Vagina (tissue), 2 donors: ENCODE data around the gene ZFP2. TPM values are rescaled to one million over a fixed set of nuclear protein-coding genes. Genes with fewer than 3 reads are reported as not detected.
"Not testable (repeated sequence)": the region's sequence is repeated elsewhere in the genome, so short reads cannot be mapped to it uniquely, and the experiment has no call there.

ENCODE experiments used
- DNase-seq, 2 donors: peaks; one replicate each; pipeline ENCODE4 v3.0.0-alpha.2; 2017; ENCODE audit errors: extremely low spot score in 2 of 2
- H3K27ac ChIP-seq: fragments of 200-600 bp; sonication (generic); one replicate; pipeline ENCODE4 v1.5.1; 2019
- H3K27me3 ChIP-seq: fragments of 200-600 bp; sonication (generic); one replicate; pipeline ENCODE4 v1.5.1; 2019
- H3K36me3 ChIP-seq, 2 donors: fragments of 200-600 bp; sonication (generic); one replicate each; pipeline ENCODE4 v1.5.1; 2017 to 2019
- H3K4me1 ChIP-seq: fragments of 200-600 bp; sonication (generic); one replicate; pipeline ENCODE4 v1.5.1; 2019
- H3K4me3 ChIP-seq, 2 donors: fragments of 200-600 bp; sonication (generic); 1 replicate in 1 of 2; 2 replicates in 1 of 2; pipeline ENCODE4 v1.5.1; 2016 to 2019
- H3K9me3 ChIP-seq: fragments of 200-600 bp; sonication (generic); one replicate; pipeline ENCODE4 v1.5.1; 2019
- POLR2A ChIP-seq, 2 donors: fragments of 450-650 bp; IDR thresholded peaks; one replicate each; pipeline ENCODE4 v1.6.1; 2017; ENCODE audit warnings: antibody characterized with exemption in 2 of 2, mild to moderate bottlenecking in 2 of 2, moderate library complexity in 2 of 2
- POLR2AphosphoS5 ChIP-seq, 2 donors: sonication (generic); formaldehyde crosslinking; IDR thresholded peaks; one replicate each; pipeline ENCODE4 v1.9.0; 2017; ENCODE audit warnings: antibody characterized with exemption in 2 of 2, mild to moderate bottlenecking in 2 of 2, low read depth in 1 of 2; ENCODE audit not compliant: insufficient read depth in 1 of 2
- intact Hi-C: fragments of 100-400 bp; cut with DNase I; formaldehyde crosslinking; loops from one replicate; pipeline ENCODE4 v1.15.1; 2023
- total RNA-seq: library from RNA; depleted of rRNA; stranded (reverse); fragments of >200 nt; gene quantifications from one replicate; pipeline ENCODE4 v1.2.3, GENCODE V29; 2016
- TF ChIP-seq, protein P1 (sequence below), 3 experiments: fragments of 450-650 bp in 2 of 3; fragments of 200-600 bp in 1 of 3; sonication (generic) in 1 of 3; IDR thresholded peaks; one replicate each; pipeline ENCODE4 v1.5.1; 2017 to 2019; ENCODE audit warnings: antibody characterized with exemption in 3 of 3, mild to moderate bottlenecking in 2 of 3, moderate library complexity in 2 of 3

Gene ZFP2
- total RNA-seq, 1 donor from 2014 or later: 2.2 TPM

DNA sequence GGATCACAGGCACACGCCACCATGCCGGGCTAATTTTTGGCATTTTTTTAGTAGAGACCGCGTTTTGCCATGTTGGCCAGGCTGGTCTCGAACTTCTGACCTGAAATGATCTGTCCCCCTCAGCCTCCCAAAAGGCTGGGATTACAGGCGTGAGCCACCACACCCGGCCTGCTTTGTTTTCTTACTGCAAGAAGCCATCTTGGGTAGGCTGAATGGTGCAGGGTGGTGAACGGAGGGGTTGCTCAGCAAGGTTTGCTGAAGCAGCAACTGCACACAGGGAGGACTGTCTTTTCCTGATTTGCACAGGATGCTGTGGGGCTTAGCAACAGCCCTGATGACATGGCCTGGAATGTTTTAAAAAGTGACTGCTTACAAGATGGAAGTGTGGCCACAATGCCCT, 25.3 kb upstream of the ZFP2 start:
- Histone ChIP-seq H3K36me3 (peaks cover 0 to 90% of the 10 kb centered on the region in 2 donors), H3K4me3 (no peak overlapping the region), H3K27me3 (no peaks in the 10 kb centered on the region), H3K4me1 (no peaks in the 10 kb centered on the region), H3K9me3 (peaks cover 10% of the 10 kb centered on the region), H3K27ac (no peak overlapping the region)
- no peak for TF ChIP-seq POLR2A (IDR thresholded peaks at IDR 0.05)
- TF ChIP-seq, protein P1, sequence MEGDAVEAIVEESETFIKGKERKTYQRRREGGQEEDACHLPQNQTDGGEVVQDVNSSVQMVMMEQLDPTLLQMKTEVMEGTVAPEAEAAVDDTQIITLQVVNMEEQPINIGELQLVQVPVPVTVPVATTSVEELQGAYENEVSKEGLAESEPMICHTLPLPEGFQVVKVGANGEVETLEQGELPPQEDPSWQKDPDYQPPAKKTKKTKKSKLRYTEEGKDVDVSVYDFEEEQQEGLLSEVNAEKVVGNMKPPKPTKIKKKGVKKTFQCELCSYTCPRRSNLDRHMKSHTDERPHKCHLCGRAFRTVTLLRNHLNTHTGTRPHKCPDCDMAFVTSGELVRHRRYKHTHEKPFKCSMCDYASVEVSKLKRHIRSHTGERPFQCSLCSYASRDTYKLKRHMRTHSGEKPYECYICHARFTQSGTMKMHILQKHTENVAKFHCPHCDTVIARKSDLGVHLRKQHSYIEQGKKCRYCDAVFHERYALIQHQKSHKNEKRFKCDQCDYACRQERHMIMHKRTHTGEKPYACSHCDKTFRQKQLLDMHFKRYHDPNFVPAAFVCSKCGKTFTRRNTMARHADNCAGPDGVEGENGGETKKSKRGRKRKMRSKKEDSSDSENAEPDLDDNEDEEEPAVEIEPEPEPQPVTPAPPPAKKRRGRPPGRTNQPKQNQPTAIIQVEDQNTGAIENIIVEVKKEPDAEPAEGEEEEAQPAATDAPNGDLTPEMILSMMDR (IDR thresholded peaks at IDR 0.05): no peak
- DNase-seq: no peak
- intact Hi-C loops: no loop called here

DNA sequence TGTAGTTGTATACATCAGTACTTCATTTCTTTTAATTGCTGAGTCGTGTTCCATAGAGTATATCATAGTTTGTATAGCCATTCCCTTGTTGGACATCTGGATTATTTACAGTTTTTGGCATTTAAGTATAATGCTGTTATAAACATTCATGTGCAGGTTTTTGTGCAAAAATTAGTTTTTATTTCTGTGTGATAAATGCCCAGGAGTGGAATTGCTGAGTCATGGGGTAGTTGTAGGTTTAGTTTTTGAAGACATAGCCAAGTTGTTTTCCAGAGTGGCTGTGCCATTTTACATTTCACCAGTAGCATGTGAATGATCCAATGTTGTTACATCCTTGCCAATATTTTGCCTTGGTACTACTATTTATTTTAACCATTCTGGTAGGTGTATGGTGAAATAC, 23.4 kb upstream of the ZFP2 start:
- DNase-seq: no peak
- intact Hi-C loops: no loop called here
- H3K4me3 ChIP-seq: no peak overlapping the region
- H3K4me1 ChIP-seq: no peaks in the 10 kb centered on the region
- TF ChIP-seq, protein P1 (IDR thresholded peaks at IDR 0.05): no peak
- no peak for TF ChIP-seq POLR2AphosphoS5 (IDR thresholded peaks at IDR 0.05; ENCODE audit: insufficient read depth in 1 of 2, low read depth in 1 of 2)
- no peak for TF ChIP-seq POLR2A (IDR thresholded peaks at IDR 0.05)
- H3K9me3 ChIP-seq: peaks cover 20% of the 10 kb centered on the region
- no peaks in the 10 kb centered on the region for H3K27me3 ChIP-seq
- no peak overlapping the region for H3K27ac ChIP-seq
- H3K36me3 ChIP-seq: peaks cover 0 to 90% of the 10 kb centered on the region in 2 donors

DNA sequence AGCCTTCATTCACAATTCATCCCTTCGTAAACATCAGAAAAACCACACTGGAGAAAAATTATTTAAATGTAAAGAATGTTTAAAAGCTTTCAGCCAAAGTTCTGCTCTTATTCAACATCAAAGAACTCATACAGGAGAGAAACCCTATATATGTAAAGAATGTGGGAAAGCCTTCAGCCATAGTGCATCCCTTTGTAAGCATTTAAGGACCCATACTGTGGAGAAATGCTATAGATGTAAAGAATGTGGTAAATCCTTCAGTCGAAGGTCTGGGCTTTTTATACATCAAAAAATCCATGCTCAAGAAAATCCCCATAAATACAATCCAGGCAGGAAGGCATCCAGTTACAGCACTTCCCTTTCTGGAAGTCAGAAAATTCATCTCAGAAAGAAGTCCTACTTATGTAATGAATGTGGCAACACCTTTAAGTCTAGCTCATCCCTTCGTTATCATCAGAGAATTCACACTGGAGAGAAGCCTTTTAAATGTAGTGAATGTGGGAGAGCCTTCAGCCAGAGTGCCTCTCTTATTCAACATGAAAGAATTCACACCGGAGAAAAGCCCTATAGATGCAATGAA, 12.5 kb upstream of the ZFP2 start:
- intact Hi-C loops, H3K27me3 ChIP-seq, H3K27ac ChIP-seq, H3K4me1 ChIP-seq, DNase-seq, H3K4me3 ChIP-seq: not testable (repeated sequence)
- Histone ChIP-seq H3K9me3 (peaks cover 62% of the 10 kb centered on the region), H3K36me3 (peaks cover 5 to 95% of the 10 kb centered on the region in 2 donors)

DNA sequence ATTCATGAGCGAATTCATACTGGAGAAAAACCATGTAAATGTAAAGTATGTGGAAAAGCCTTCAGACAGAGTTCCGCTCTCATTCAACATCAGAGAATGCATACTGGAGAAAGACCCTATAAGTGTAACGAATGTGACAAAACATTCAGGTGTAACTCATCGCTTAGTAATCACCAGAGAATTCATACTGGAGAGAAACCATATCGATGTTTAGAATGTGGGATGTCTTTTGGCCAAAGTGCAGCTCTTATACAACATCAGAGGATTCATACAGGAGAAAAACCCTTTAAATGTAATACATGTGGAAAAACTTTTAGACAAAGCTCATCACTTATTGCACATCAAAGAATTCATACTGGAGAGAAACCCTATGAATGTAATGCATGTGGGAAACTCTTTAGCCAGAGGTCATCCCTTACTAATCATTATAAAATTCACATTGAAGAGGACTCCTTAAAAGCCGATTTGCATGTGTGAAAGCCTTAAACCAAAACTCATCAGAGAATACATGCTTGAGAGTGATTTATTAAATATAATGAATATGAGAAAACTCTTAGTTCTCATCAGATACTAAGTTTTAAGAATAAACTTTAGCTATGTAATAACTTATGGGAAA, 11.8 kb upstream of the ZFP2 start:
- no peak for DNase-seq
- H3K9me3 ChIP-seq: peaks cover 58% of the 10 kb centered on the region
- H3K27me3 ChIP-seq: no peaks in the 10 kb centered on the region
- no peaks in the 10 kb centered on the region for H3K4me1 ChIP-seq
- no peak overlapping the region for H3K4me3 ChIP-seq
- intact Hi-C loops: no loop called here
- no peak overlapping the region for H3K27ac ChIP-seq
- no peak for TF ChIP-seq POLR2A (IDR thresholded peaks at IDR 0.05)
- no peak for TF ChIP-seq POLR2AphosphoS5 (IDR thresholded peaks at IDR 0.05; ENCODE audit: insufficient read depth in 1 of 2, low read depth in 1 of 2)
- TF ChIP-seq, protein P1 (IDR thresholded peaks at IDR 0.05): no peak
- H3K36me3 ChIP-seq: peaks cover 5 to 94% of the 10 kb centered on the region in 2 donors

DNA sequence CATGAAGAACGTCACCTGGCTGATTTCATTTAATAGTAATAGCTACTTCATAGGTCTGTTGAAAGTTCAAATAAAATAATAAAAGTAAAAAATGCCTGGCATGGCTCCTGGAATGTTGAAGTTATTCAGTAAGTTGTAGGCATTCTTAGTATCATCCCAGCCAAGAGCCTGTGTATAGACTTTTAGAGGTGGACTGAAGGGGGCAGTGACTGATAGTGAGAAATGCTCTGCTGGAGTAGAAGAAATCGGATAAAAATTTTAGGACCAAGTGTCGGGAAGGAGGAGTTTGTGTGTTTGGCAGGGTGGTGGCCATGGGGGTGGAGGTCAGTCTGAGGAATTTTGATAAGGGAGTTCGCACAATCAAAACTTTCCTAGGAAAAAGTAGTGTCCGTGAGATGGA, 3.6 kb downstream of the ZFP2 start:
- DNase-seq: no peak
- intact Hi-C loops: no loop called here
- peaks cover 8% of the 10 kb centered on the region for H3K4me1 ChIP-seq
- peaks cover 0 to 4% of the 10 kb centered on the region in 2 donors for H3K36me3 ChIP-seq
- H3K4me3 ChIP-seq: no peak overlapping the region
- TF ChIP-seq, protein P1 (IDR thresholded peaks at IDR 0.05): no peak
- TF ChIP-seq POLR2A (IDR thresholded peaks at IDR 0.05) (no peak), POLR2AphosphoS5 (IDR thresholded peaks at IDR 0.05; ENCODE audit: insufficient read depth in 1 of 2, low read depth in 1 of 2) (no peak)
- no peaks in the 10 kb centered on the region for H3K27me3 ChIP-seq
- no peak overlapping the region for H3K27ac ChIP-seq
- H3K9me3 ChIP-seq: no peaks in the 10 kb centered on the region
